Left cardiac atrium (tissue), 4 donors: Measurements from ENCODE around the gene TANK. TPM values are rescaled to one million over a fixed set of nuclear protein-coding genes. Genes with fewer than 3 reads are reported as not detected.

Experiments
- ATAC-seq, 2 donors: fragments of 200-7000 bp; cut with Tn5 transposase; one replicate each; pipeline ENCODE4 v1.9.1; 2020; ENCODE audit warnings: mild to moderate bottlenecking in 2 of 2, moderate library complexity in 2 of 2
- DNase-seq: peaks from one replicate; pipeline ENCODE4 v3.0.0-alpha.2; 2020
- intact Hi-C, 2 donors: fragments of 100-400 bp; cut with DNase I; formaldehyde crosslinking; loops; one replicate each; pipeline versions ENCODE4 v1.14.1 to v1.15.1; 2022 to 2023
- total RNA-seq, 2 donors: library from RNA; stranded (reverse); fragmentation: NEBNext Ultra II Directional; extraction: Animal tissue kit (Norgen Biotek cat#: 25700); gene quantifications; one replicate each; pipeline ENCODE4 v1.2.1, GENCODE V29; 2021
- donor health status: DM: no; HTN: yes; CAD: no.
- donor health status: DM: no; HTN: yes; CAD: no; lungs with severe emphysema.
- donor health status: DM: yes; HTN: yes; CAD: no.
- donor health status: Dilated cardiomyopathy.

Gene TANK
- total RNA-seq, 2 donors from 2014 or later = 33.6 to 33.7 TPM

DNA sequence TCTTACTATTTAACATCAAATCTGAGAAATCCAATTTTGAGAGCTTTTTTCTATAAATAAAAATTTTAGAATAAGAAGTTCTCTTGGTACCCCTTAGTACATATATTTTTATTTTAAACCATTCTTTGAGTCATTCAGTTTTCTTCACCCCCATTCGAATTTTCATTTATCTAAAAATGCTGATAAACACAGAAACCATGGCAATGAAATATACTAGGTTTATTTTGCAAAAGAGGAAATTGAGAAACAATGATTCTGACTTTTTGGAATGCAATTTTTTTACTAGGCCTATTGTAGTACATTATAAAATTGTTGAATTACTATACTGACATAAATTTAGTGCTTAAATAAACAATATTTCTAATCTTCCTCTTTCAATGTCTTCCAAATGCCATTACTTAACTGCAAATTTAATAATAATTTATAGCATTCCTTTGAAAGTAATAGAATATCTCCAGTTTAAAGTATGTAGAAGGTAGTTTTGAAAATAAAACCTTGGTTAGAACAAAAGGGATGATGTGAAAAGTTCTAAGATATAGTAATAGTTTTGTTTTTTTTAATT, 46.3 kb downstream of the TANK start:
- ATAC-seq (no peak), DNase-seq (no peak)
- intact Hi-C loops = no loop called here

DNA sequence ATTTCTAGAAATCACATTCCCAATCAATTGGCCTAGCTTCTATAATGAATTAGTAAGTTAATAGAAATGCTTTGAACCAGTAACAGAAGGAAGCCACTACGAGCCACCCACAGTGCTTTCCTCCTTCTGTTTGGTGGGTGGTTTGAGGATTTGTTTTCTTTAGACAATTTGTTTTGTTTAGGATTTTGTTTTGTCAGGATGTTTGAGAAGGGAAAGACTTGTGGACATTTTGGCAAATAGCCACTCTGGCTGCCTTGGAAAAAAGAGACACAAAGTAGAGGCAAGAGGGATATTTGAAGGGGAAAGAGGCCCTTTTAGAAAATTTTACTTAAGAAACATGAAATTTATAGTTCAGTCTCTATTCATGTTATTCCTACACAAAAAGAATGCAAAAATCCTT, 47.7 kb downstream of the TANK start:
- intact Hi-C loops = no loop called here
- no peak for DNase-seq
- no peak for ATAC-seq

DNA sequence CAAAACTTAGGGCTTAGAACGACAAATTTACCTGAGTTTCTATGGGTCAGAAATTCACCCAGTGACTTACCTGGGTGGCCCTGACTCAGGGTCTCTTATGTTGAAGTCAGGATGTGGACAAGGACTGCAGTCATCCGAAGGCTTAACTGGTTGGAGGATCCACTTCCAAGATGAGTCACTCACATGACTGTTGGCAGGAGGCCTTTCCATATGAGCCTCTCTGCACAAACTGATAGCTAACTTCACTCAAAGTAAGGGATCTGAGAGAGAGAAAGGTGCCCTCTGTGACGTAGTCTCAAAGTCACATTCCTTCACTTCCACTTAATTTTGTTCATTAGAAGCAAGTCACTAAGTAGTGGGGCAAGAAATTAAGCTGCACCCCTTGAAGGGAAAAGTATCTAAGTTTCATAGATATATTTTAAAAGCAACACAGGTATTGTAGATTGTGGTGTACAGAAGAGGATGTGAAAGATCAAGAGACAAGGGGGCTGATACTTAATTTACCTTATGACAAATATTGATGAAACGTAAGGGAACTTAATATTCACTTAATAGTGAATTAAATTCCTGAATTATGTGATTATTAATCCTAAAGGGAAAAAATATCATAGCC, 48.4 kb downstream of the TANK start:
- intact Hi-C loops = no loop called here
- DNase-seq (no peak), ATAC-seq (peak in 1 of 2 donors; percentile 88)

DNA sequence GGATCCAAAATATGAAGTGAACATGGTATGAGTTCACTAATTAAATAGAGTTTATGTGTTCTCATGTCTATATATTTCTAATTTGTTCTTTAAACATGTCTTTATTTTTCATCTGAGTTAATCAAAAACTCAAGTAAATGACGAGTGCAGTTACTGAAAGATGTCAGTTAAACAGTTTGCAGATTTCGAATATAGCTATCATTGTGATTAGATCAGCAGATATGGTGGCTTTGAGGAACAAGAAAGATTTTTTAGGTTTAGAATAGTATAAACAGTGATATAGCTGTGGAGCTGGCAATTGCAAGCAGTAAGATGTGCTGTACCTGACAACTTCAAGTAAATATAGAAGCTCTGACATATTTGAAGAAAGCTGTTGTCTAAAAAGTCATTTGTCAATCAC, 49.7 kb downstream of the TANK start:
- ATAC-seq = no peak
- intact Hi-C loops = no loop called here
- DNase-seq = no peak

DNA sequence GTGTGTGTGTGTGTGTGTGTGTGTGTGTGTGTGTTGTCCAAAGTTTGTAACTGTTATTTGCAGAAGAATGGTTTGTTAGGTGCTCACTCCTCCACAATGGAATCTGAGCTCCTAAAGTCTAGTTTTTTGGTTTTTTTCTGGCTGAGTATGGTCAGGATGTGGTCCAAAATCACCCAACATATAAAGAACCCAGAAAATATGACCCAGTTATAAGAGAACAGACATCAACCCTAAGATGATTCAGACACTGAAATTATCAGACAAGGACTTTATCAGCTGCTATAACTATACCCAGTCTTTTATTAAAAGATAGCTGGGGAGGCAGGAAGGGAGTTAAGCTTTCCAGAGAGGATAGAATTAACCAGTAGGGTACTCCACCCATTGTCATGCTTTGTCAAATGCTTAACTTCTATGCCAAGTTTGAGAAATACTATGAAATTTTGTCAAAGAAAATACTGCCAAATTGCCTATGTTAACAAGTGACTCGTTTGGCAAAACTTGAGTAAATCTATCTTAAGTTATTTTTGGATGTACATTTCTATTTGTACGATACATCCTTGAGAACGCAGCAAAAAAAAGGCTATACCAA, 57.5 kb downstream of the TANK start:
- DNase-seq (no peak), ATAC-seq (peak in 1 of 2 donors; percentile 27)
- intact Hi-C loops = no loop called here

DNA sequence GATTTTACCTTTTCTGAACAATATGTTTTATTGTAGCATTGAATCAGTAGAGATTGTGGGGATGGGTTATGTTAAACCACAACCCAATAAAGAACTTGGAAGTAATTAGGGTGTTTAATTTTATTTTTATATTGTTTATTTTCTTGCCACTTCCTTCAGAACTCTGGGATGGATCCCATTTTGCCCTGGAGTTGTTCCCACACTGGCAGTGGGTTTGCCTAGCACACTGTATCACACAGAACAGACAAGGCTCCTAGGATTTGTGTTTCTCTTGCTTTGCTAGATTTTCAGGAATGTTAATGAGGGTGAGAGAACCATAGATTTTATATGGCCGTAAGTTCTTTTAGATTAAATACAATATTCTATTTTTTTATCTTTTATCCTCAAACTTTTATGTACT, 59.0 kb downstream of the TANK start:
- ATAC-seq (no peak), DNase-seq (no peak)
- intact Hi-C loops = no loop called here

DNA sequence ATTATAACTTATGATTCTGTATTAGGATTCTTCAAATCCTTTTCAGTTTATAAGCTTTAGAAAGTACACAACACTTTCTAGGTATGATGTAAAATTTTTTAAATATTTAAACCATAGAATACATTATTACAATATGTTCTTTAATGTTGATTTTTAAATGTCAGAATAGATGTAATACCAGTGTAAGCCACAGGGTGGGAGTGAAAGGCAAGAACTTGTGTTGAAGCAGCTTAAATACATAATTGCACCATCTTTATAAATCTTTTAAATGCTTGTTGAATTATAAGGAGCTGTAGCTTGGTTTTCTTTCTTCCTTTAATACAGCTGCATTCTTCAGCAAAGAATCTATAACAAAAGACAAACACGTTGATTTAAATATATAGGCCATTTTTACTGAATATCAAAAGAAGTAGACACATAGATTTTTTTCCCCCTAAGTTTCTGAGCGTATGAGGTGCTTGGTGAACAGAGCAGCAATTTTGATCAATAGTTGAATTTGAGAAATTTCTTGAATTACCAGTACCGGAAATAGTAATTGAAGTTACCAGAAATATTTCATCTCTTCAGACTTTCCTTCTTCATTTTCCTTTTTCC, 63.0 kb downstream of the TANK start:
- intact Hi-C loops = loop anchor here (5.0 to 10.0 kb wide), 2 partner anchors 49 to 52 kb away; no protein-coding TSS in a partner anchor
- DNase-seq = no peak
- ATAC-seq = no peak

DNA sequence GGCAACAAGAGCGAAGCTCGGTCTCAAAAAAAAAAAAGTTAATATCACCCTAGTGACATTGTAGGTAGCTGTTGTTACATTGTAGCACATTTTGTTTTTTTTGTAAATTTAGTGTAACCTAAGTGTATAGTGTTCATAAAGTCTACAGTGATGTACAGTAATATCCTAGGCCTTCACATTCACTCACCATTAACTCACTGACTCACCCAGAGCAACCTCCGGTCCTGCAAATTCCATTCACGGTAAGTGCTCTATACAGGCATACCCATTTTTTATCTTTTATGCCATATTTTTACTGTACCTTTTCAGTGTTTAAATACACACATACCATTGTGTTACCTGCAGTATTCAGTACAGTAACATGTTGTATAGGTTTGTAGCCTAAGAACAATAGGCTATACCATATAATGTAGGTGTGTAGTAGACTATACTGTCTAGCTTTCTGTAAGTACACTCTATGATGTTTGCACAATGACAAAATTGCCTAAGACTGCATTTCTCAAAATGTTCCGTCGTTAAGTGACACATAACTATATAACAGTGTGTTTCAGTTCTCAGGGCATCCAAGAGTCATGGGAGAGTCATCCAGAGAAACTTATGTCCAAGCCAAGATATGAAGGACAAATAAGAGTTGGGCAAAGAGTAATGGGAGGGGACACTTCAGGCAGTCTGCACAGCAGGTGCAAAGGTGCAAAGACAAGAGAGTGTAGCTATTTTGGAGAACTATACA, 68.4 kb downstream of the TANK start:
- intact Hi-C loops = loop anchor here in 1 of 2 donors (10.0 kb wide), 1 partner anchor 46 kb away; no protein-coding TSS in a partner anchor
- no peak for DNase-seq

DNA sequence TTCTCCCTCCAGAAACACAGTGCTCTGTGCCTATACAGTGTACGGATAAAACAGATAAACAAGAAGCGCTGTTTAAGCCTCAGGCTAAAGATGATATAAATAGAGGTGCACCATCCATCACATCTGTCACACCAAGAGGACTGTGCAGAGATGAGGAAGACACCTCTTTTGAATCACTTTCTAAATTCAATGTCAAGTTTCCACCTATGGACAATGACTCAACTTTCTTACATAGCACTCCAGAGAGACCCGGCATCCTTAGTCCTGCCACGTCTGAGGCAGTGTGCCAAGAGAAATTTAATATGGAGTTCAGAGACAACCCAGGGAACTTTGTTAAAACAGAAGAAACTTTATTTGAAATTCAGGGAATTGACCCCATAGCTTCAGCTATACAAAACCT, 70.7 kb downstream of the TANK start:
- intact Hi-C loops = no loop called here
- DNase-seq (no peak), ATAC-seq (no peak)

More for the DNA sequence above, 68.4 kb downstream of the TANK start:
- ATAC-seq = no peak

DNA sequence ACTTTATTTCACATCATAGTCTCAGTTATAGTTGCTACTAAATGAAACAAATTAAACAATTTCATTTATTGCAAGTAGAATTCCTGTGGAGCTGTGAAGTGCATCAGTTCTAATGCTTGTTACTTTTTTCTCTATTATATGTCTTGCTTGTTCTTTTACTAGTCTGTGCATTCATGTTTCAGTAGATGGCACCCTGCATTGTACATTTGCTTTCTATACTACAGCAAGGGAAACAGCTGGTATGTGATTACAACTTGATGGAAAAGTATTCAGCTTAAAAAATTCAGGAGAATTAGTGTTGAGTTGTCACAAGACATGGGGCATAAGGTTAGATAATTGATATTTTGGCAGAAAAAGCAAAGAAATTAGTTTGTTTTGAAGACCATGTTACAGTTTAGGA, 72.3 kb downstream of the TANK start:
- DNase-seq (no peak), ATAC-seq (no peak)
- intact Hi-C loops = no loop called here

DNA sequence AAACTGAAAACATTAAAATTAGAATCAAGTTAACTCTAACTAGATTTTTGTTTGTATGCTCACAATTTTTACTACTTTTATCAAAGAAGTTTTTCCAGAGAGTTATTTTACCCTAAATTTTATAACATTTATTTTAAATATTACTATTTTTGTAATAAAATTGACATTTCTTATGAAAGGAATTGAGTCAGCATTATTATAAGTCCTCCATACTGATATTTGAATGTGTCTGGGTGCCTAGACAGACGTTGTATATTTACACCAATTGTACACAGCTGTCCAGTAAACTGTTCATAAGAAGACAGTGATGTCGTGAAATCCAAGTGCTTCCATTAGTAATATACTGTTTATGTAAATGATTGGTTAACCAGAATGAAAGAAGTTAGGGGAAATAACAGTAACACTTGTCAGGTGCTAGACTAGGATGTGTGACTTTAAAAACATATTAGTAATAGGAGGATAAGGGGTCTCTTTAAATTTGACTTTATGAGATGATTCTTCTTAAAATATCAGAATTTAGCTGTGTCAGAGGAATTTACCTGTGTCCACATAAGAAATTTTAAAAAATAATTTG, 73.7 kb downstream of the TANK start:
- no peak for ATAC-seq
- intact Hi-C loops = no loop called here
- DNase-seq = no peak

DNA sequence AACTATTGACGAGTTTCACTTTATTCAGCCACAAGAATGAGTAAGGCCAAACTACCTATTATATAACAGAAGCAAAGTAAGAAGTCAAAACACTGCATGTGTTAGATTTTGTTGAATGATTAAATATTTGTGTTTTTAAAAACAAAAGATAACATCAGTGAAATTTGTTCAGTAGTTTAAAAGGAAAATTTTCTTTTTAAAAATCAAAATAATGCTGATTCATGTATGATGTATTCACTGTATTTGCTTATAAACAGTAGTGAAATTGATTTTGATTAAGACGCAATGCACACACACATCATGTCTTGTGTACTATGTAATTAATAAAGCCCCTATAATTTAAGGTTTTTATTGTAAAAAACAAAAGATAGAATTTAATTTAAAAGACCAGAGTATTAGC, 74.4 kb downstream of the TANK start:
- intact Hi-C loops = no loop called here
- DNase-seq (no peak), ATAC-seq (no peak)

DNA sequence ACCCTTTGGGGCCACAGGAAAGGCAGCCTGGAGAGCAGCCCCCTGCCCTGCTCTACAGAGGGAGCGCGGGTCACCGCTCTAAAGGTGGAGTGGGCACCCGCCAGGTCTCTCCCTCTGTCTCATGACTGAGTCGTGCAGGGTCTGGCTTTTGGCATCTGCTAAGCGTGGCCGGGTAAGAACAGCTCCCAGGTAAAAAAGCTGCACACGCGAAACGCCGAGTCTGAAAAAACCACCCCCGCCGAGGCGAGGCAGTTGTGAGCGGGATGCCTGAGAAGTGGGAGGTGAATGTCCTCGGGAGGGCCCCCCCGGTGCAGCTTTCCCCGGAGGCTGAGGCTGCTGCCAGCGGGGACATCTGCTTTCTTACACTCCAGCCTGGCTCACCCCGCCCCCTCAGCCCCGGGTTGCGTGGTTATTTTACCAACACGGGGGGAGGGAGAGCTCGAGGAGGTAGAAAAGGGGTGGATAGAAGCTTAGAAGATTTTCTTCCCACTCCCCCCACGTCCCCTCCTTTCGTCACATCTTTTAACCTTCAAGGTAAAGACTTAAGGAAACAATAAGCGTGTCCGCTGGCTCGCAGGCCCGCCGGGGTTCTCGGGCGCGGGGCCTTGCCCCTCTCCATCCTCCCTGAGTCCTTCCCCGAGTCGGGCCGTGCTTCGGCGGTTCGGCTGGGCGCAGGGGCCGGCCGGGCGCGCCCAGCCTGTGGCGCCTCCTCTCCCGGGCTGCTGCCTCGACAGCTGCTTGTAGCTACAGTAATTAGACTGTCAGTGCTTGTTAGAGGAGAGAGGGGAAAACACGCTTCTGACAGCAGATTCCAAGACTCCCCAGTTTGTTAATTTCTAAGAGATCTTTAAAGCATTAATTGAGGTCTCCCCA, 77.4 kb downstream of the TANK start:
- intact Hi-C loops = no loop called here
- peak; percentile 71 to 90 for ATAC-seq
- peak; percentile 53 for DNase-seq

DNA sequence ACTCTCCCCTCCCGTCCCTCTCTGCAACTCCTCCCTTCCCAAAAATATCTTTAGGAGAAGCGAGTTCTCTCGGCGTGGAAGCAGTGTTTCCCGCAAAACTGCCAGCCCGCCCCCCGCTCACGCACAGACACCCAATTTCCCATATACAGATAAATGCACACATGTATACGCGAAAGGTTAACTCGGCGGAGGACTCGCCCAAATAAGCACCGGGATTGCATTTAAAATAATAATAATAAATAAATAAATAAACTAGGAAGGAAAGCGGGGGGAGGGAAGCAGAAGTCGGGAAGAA, 78.0 kb downstream of the TANK start:
- no peak for DNase-seq
- intact Hi-C loops = no loop called here

DNA sequence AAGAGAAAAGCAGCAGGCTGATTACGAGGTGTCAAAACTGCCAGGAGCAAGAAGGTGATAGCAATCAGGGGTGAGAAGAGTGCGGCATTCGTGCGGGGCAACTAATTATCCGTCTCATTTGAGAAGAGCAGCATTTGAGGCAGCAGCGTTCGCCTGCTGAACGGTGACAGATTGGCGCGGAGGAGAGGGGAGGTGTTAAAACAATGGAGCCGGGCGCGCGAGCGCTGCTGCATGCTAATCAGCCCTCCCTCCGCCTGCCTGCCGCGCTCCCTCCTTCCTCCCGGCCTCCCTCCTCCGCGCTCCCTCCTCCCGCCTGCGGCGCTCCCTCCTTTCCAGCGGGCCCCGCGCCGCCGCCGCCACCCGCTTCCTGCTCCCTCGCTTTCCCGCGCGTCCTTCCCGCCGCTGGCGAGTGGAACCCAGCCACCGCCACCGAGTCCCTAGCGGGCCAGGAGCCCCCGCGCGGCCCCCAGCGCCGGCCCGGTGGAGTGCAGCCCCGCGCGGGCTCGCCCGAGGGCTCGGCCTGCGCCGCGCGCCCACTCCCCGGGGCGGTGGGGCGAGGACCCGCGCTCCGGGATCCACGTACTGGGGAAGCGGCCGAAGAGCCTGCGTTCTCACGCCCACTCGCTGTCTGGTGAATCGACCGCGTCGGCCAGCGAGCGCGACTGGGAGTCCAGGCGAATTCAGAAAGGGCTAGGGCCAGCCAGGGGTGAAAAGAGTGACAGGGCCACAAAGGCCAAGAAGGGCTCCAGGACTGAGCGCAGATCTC, 78.5 kb downstream of the TANK start:
- DNase-seq (peak; percentile 73), ATAC-seq (peak; percentile 80 to 91)
- intact Hi-C loops = no loop called here

More for the DNA sequence above, 78.0 kb downstream of the TANK start:
- ATAC-seq = no peak

DNA sequence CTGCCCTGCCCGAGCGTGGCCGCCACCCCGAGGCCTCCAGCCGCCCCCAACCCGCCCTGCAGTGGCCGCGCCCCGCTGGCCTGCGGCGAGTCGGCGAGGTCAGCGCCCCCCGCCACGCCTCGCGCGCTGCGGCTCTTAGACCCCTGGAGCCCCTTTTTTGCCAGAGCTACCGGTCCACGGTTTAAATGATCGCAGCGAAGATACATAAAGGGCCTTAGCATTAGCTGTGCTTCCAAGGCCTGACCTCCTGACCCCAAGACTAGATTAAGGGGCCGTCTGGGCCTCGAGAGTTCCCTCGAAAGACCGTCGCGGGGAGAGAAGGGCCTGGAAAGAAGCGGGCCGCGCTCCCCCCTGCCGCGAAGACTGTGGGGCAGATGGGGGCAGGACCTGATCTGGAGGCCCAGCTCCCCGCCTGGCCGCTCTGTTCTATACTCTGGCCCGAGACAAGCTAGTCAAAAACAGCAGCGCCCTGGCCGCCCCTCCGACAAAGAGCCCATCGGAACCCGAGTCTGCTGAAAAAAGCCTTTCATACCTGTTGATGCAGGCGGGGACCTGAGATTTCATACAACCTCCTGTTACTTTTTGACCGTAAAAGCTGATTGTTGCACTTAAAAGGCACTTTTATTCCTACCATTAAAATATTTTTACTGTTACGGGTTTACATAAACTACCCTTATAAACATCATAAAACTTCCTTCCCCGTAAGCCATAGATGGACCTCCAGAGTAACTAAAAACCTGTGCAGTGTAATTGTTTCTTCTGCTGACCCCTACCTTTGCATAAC, 79.3 kb downstream of the TANK start:
- intact Hi-C loops = no loop called here
- DNase-seq (peak; percentile 19), ATAC-seq (no peak)

DNA sequence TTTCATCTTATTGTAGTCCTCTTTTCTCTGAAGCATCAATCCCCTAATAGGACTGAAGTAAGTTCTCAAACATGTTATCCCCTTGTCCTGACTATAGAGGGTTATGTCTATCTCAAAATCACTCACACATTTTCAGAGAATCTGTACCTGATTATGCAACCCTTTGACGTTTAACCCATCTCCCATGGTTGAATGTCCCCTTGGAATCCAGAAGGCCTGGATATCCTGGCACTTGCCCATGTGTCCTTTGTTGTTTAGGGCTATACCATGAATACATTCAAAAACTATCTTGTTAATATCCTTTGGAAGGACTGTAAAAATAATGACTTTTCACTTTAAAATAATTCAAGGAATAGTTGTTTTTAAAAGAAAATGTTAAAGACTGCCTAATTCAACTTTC, 81.7 kb downstream of the TANK start:
- ATAC-seq (no peak), DNase-seq (no peak)
- intact Hi-C loops = no loop called here
